Measurements from ENCODE around the gene ATOH7. TPM values are rescaled to one million over a fixed set of nuclear protein-coding genes. Genes with fewer than 3 reads are reported as not detected.
A peak's percentile ranks its signal among the peaks of the same experiment; 100 is the strongest.
"Not testable (repeated sequence)": the region's sequence is repeated elsewhere in the genome, so short reads cannot be mapped to it uniquely, and the experiment has no call there.

The ATOH7 gene
- total RNA-seq, 1 donor, result not detected

DNA sequence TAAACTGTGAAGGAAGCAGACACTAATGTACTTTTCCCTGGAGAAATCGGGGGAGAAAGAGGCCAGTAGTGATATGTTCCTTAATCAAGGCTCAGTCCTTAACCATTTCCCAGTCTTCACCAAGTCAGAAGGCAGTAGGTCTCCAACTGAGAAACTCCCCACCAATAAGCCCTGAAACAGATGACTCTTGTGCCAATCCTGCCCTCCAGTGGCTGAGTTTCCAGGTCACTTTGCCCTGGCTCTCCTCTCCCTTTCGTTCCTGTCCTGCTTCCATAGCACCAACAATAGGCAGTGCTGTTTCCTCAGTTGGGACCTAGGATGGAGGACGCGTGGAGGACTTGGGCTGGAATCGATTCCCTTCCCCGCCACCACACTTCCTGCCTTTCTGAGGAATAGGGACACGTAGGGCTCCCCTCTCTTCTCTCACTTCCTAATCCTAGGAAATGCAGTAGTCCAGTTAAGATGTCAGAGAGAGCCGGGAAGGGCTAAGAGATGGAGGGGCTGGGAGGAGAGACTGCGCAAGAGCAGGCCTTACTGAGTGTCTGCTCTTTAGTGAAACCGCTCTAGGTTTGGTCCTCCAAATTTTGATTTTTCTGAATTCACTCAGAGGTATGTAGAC lies 23.4 kb downstream of the ATOH7 start:
- H3K36me3 ChIP-seq (ENCODE audit: insufficient read depth, low read length), result peaks cover 76% of the 10 kb centered on the region
- TF ChIP-seq, protein P1, sequence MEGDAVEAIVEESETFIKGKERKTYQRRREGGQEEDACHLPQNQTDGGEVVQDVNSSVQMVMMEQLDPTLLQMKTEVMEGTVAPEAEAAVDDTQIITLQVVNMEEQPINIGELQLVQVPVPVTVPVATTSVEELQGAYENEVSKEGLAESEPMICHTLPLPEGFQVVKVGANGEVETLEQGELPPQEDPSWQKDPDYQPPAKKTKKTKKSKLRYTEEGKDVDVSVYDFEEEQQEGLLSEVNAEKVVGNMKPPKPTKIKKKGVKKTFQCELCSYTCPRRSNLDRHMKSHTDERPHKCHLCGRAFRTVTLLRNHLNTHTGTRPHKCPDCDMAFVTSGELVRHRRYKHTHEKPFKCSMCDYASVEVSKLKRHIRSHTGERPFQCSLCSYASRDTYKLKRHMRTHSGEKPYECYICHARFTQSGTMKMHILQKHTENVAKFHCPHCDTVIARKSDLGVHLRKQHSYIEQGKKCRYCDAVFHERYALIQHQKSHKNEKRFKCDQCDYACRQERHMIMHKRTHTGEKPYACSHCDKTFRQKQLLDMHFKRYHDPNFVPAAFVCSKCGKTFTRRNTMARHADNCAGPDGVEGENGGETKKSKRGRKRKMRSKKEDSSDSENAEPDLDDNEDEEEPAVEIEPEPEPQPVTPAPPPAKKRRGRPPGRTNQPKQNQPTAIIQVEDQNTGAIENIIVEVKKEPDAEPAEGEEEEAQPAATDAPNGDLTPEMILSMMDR (IDR thresholded peaks at IDR 0.05; ENCODE audit: extremely low read depth, low read depth, low read length), result peak; percentile 66
- H3K79me2 ChIP-seq (ENCODE audit: insufficient read depth, low read length), result no peaks in the 10 kb centered on the region
- H3K4me2 ChIP-seq (ENCODE audit: insufficient read depth, low read length), result no peak overlapping the region
- H4K20me1 ChIP-seq (ENCODE audit: insufficient read depth, low read length), result no peaks in the 10 kb centered on the region
- H2AFZ ChIP-seq (ENCODE audit: low read length), result peak overlapping the region; percentile 56
- H3K9me3 ChIP-seq (ENCODE audit: low read depth, low read length), result no peaks in the 10 kb centered on the region
- peak; percentile 44 for DNase-seq (ENCODE audit: insufficient read length, low spot score, missing footprints)
- H3K4me1 ChIP-seq (ENCODE audit: insufficient read depth, low read length), result no peaks in the 10 kb centered on the region
- H3K4me3 ChIP-seq (ENCODE audit: insufficient read depth, low read length), result no peak overlapping the region
- H3K27me3 ChIP-seq (ENCODE audit: insufficient read depth, low read length), result no peaks in the 10 kb centered on the region
- H3K27ac ChIP-seq (ENCODE audit: low read depth, low read length), result no peak overlapping the region

GRCh38 chr10:68202960-68203353 lies 29.0 kb downstream of the ATOH7 start:
- peak overlapping the region; percentile 51 for H3K27ac ChIP-seq (ENCODE audit: low read depth, low read length)
- H3K9me3 ChIP-seq (ENCODE audit: low read depth, low read length), result no peaks in the 10 kb centered on the region
- H3K4me1 ChIP-seq (ENCODE audit: insufficient read depth, low read length), result peaks cover 18% of the 10 kb centered on the region
- H2AFZ ChIP-seq (ENCODE audit: low read length), result peak overlapping the region; percentile 7
- H3K36me3 ChIP-seq (ENCODE audit: insufficient read depth, low read length), result peaks cover 75% of the 10 kb centered on the region
- no peak for DNase-seq (ENCODE audit: insufficient read length, low spot score, missing footprints)
- H3K4me2 ChIP-seq (ENCODE audit: insufficient read depth, low read length), result peak overlapping the region; percentile 69
- no peaks in the 10 kb centered on the region for H4K20me1 ChIP-seq (ENCODE audit: insufficient read depth, low read length)
- H3K27me3 ChIP-seq (ENCODE audit: insufficient read depth, low read length), result no peaks in the 10 kb centered on the region
- H3K4me3 ChIP-seq (ENCODE audit: insufficient read depth, low read length), result no peak overlapping the region
- no peaks in the 10 kb centered on the region for H3K79me2 ChIP-seq (ENCODE audit: insufficient read depth, low read length)
- TF ChIP-seq, protein P1 (IDR thresholded peaks at IDR 0.05; ENCODE audit: extremely low read depth, low read depth, low read length), result no peak

DNA sequence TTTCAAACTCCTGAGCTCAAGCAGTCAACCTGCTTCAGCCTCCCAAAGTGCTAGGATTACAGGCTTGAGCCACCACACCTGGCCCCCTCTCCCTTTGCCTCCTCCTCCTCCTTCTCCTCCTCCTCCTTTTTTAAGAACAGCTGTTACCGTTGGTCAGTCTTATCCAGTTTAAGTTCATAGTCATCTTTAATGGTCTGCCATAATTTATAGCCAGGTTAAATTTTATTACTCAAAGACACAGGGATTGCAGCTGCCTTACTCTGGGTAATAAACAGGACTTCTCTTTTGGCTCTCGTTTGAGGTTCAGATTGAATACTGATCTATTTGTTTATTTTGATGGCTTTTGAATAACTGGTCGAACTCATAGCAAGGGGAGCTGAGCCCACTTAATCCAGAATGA lies 35.2 kb downstream of the ATOH7 start:
- Histone ChIP-seq H3K27me3 (ENCODE audit: insufficient read depth, low read length) (no peaks in the 10 kb centered on the region), H3K79me2 (ENCODE audit: insufficient read depth, low read length) (peaks cover 6% of the 10 kb centered on the region), H3K4me3 (ENCODE audit: insufficient read depth, low read length) (no peak overlapping the region), H3K4me1 (ENCODE audit: insufficient read depth, low read length) (peaks cover 5% of the 10 kb centered on the region), H3K36me3 (ENCODE audit: insufficient read depth, low read length) (peaks cover 74% of the 10 kb centered on the region), H3K27ac (ENCODE audit: low read depth, low read length) (no peak overlapping the region), H2AFZ (ENCODE audit: low read length) (no peak overlapping the region), H3K4me2 (ENCODE audit: insufficient read depth, low read length) (no peak overlapping the region), H4K20me1 (ENCODE audit: insufficient read depth, low read length) (no peaks in the 10 kb centered on the region), H3K9me3 (ENCODE audit: low read depth, low read length) (no peaks in the 10 kb centered on the region)
- no peak for DNase-seq (ENCODE audit: insufficient read length, low spot score, missing footprints)
- TF ChIP-seq, protein P1 (IDR thresholded peaks at IDR 0.05; ENCODE audit: extremely low read depth, low read depth, low read length), result no peak

DNA sequence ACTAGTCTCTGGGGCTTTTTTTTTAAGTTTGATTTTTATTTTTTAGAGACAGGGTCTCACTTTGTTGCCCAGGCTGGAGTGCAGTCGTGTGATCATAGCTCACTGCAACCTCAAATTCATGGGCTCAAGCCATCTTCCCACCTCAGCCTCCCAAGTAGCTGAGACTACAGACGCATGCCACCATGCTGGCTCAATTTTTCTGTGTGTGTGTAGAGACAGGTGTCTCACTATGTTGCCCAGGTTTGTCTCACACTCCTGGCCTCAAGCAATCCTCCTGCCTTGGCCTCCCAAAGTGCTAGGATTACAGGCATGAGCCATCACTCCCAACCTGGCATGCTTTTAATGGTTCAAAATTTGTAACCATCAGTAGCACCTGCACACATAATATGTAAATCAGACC lies 36.1 kb downstream of the ATOH7 start:
- not testable (repeated sequence) for DNase-seq (ENCODE audit: insufficient read length, low spot score, missing footprints); H3K9me3 ChIP-seq (ENCODE audit: low read depth, low read length); H4K20me1 ChIP-seq (ENCODE audit: insufficient read depth, low read length); H3K27me3 ChIP-seq (ENCODE audit: insufficient read depth, low read length); H3K4me2 ChIP-seq (ENCODE audit: insufficient read depth, low read length); H2AFZ ChIP-seq (ENCODE audit: low read length); H3K27ac ChIP-seq (ENCODE audit: low read depth, low read length); H3K4me3 ChIP-seq (ENCODE audit: insufficient read depth, low read length); H3K4me1 ChIP-seq (ENCODE audit: insufficient read depth, low read length)
- H3K79me2 ChIP-seq (ENCODE audit: insufficient read depth, low read length), result peaks cover 12% of the 10 kb centered on the region
- H3K36me3 ChIP-seq (ENCODE audit: insufficient read depth, low read length), result peaks cover 66% of the 10 kb centered on the region

Measured in osteoblast (primary cell).